ENCODE results near the gene NAA25.
A peak's percentile ranks its signal among the peaks of the same experiment; 100 is the strongest.
"Not testable (repeated sequence)": the region's sequence is repeated elsewhere in the genome, so short reads cannot be mapped to it uniquely, and the experiment has no call there.

NAA25 gene

GRCh38 chr12:112117685-112118084 is 9.1 kb upstream of the NAA25 start:
- no peak for DNase-seq (ENCODE audit: extremely low read depth in 1 of 2, low read depth in 1 of 2)

DNA sequence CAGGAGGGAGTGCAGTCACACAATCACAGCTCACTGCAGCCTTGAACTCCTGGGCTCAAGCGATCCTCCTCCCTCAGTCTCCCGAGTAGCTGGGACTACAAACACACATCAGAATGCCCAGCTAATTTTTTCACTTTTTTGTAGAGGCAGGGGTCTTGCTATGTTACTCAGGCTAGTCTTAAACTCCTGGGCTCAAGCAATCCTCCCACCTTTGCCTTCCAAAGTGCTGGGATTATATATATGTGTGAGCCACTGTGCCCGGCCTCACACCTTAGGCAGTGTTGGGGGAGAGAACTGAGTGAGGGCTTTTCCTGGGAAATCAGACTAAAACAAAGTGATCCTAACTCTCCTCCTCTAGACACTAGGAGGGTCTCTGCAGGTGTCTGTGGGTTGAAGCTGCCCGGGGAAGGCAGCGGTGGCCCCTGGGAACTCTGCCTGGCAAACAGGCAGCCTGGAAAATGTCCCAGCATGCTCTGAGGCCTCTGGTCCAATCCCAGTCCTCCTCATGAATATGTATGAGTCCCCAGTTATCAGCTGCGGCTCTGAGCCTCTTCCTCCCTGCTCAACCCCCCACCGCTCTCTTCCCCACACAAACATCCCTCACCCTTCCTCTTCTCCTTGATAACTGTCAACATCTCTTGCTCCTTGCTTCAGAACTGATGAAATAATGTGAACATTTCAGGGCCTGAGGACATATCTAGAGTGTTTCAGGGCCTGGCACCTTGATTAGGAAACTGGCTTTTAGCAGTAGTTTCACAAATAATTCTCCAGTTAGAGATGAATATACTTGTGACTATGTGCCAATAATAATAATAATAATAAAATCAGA is 7.9 kb upstream of the NAA25 start:
- no peak for DNase-seq (ENCODE audit: extremely low read depth in 1 of 2, low read depth in 1 of 2)

- no peak for DNase-seq (ENCODE audit: extremely low read depth in 1 of 2, low read depth in 1 of 2)
Observed at GRCh38 chr12:112115259-112116045, 6.9 kb upstream of the NAA25 start.

DNA sequence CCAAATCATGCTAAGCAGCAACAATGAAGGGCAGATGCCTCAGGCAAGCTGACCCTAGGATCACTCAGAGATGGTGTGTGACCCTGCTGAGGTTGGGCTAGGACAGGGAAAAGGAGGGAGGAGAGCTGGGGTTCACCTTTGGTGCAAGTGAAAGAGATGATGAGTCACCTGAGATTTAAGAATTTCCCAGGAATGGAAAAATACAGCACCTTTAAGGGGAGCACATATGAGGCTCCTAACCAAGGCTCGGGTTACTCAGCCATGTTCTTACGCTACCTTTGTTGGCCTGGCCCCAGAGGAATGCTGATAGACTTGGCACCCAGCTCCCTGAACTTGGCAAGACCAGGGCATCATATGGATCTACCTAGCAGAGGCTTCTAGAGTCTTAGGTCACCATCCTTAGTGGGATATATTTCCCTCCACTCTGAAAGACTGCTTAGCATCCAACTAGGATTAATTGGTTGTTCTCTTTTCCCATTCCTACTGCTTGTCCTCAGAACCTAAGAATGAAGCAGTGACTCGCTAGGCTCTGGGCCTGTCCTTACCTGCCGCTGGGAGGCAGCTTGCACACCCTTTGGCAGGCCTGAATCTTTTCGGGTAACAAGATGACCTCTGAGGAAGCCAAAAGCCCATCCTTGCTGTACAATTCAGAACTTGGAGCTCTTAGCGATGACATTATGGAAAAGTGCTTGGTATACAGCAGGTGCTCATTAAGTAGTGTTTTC is 4.0 kb upstream of the NAA25 start:
- DNase-seq (ENCODE audit: extremely low read depth in 1 of 2, low read depth in 1 of 2): no peak

- no peak for DNase-seq (ENCODE audit: extremely low read depth in 1 of 2, low read depth in 1 of 2)
Observed at GRCh38 chr12:112111931-112112330, 3.3 kb upstream of the NAA25 start.

- DNase-seq (ENCODE audit: extremely low read depth in 1 of 2, low read depth in 1 of 2): not testable (repeated sequence)
Observed at GRCh38 chr12:112110787-112111662, 2.4 kb upstream of the NAA25 start.

- no peak for DNase-seq (ENCODE audit: extremely low read depth in 1 of 2, low read depth in 1 of 2)
Observed at GRCh38 chr12:112107306-112108201, 1.0 kb downstream of the NAA25 start.

GRCh38 chr12:112105891-112106290 is 2.7 kb downstream of the NAA25 start:
- no peak for DNase-seq (ENCODE audit: extremely low read depth in 1 of 2, low read depth in 1 of 2)

DNA sequence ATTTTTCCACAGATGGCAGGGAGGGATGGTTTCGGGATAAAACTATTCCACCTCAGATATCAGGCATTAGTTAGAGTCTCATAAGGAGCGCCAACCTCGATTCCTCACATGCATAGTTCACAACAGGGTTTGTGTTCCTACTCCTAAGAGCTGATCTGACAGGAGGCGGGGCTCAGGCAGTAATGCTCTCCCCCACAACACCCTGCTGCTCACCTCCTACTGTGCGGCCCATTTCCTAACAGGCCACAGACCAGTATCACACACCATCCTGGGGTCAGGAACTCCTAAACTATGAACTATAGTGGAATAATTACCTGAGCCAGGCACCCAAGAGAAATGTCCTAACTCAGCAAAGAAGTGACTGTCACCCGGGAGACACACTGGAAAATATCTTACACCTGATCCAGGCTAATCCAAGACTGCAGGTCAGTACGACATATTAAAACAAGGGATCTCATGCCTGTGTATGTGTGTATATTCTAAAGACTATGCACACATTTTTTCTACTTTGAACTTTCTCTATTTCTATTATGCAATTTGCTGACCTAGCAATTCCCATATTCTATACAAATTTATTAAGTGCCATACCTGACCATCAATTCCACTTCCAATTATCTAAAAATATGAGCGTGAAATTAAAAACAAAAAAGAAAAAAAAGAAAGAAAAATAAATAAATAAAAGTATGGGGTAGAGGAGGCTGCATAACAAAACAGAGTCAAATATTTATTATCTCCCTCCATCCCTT is 4.7 kb downstream of the NAA25 start:
- DNase-seq (ENCODE audit: extremely low read depth in 1 of 2, low read depth in 1 of 2): no peak

- not testable (repeated sequence) for DNase-seq (ENCODE audit: extremely low read depth in 1 of 2, low read depth in 1 of 2)
Observed at GRCh38 chr12:112102746-112103145, 5.8 kb downstream of the NAA25 start.

GRCh38 chr12:112102127-112102526 is 6.5 kb downstream of the NAA25 start:
- DNase-seq (ENCODE audit: extremely low read depth in 1 of 2, low read depth in 1 of 2): no peak

DNA sequence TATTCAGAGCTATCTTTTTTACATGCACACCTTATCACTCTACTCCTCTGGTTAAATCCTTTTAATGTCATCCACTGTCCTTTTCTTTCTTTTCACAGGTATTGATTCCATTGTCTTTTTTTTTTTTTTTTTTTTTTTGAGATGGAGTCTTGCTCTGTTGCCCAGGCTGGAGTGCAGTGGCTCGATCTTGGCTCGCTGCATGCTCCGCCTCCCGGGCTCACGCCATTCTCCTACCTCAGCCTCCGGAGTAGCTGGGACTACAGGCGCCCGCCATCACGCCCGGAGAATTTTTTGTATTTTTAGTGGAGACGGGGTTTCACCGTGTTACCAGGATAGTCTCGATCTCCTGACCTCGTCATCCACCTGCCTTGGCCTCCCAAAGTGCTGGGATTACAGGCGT is 8.1 kb downstream of the NAA25 start:
- not testable (repeated sequence) for DNase-seq (ENCODE audit: extremely low read depth in 1 of 2, low read depth in 1 of 2)

GRCh38 chr12:112097641-112098040 is 10.9 kb downstream of the NAA25 start:
- no peak for DNase-seq (ENCODE audit: extremely low read depth in 1 of 2, low read depth in 1 of 2)

- peak in 1 of 2 donors; percentile 40 for DNase-seq (ENCODE audit: extremely low read depth in 1 of 2, low read depth in 1 of 2)
Observed at GRCh38 chr12:112096667-112097066, 11.9 kb downstream of the NAA25 start.

GRCh38 chr12:112096070-112096469 is 12.5 kb downstream of the NAA25 start:
- DNase-seq (ENCODE audit: extremely low read depth in 1 of 2, low read depth in 1 of 2): no peak

DNA sequence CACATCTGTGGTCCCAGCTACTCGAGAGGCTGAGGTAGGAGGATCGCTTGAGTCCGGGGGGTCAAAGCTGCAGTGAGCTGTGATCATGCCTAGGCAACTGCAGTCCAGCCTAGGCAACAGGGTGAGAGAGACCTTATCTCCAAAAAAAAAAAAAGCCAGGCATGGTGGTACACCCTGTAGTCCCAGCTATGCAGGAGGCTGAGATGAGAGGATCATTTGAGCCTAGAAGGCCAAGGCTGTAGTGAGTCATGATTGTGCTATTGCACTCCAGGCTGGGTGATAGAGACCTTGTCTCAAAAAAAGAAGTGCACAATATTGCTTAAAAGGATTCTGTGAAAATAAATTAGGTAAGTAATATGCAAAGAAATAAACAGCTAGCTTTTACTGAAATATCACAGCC is 17.0 kb downstream of the NAA25 start:
- no peak for DNase-seq (ENCODE audit: extremely low read depth in 1 of 2, low read depth in 1 of 2)

DNA sequence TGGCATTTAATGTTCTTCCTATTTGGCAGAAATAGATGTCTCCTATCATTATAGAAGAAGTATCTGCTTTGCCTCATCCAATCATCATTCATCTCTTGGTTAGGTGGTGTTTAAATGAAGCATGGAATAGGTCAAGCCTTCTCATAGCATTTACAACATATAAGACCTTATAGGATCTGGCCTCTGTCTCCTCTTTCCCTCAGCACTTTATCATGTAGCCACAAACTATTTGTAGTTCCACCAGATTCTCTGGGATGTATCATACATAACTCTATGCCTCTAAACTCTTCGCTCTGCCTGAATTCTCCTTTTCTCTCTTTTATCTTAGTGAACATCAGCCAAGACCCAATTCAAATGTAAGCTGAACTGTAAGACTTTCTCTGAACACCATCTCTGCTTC is 20.7 kb downstream of the NAA25 start:
- DNase-seq (ENCODE audit: extremely low read depth in 1 of 2, low read depth in 1 of 2): no peak

GRCh38 chr12:112087055-112087850 is 21.3 kb downstream of the NAA25 start:
- no peak for DNase-seq (ENCODE audit: extremely low read depth in 1 of 2, low read depth in 1 of 2)

All from stimulated activated CD8-positive, alpha-beta memory T cell treated with anti-CD3 and anti-CD28 coated beads, Interleukin-7, amount 100 ng/mL, for 48 hours (primary cell).